NCI-H2227 (cell line): Measurements from ENCODE around the gene RND3.

Experiments used
- DNase-seq: peaks from one replicate; lab custom pipeline; 2025; ENCODE audit not compliant: unreplicated experiment; lab: John Stamatoyannopoulos, UW

Gene RND3

GRCh38 chr2:150494234-150494945, 6.9 kb upstream of the RND3 start:
- DNase-seq, result no peak

DNA sequence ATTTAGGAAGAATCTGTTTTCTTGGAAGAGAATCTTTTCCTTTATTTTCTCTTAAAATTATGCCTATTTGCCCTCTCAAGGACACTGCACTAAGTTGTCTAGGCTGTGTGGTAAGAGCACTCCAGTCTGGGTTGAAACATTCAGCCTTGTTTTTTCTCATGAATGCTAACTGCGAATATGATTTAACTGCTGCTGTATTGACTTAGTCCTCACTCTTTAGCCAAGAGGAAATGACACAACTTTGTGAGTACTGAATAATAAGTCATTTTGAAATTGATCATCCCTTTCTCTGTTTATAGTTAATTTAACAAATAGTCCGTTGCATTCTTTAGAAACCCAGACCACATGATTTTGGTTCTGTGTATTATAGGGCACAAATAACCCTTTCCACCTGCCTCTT, 4.5 kb upstream of the RND3 start:
- DNase-seq, result no peak

DNA sequence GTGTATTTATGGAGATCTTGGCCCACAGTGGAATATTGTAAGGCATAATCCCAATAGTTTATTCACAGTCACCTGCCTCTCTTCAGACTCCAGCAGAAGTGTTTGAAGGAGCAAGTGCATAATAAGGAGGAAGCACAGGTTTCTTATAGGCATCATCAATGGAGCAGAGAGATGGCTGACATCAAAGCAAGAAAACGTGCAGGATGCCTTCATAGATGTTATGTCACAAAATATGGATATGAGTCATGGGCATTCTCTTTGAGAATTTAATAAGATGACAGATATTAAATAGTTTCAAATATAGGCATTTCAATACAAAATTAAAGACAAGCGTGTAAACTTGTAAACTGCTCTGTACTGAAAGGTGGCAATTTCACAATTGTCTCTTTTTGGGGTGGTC, 4.0 kb upstream of the RND3 start:
- DNase-seq, result no peak

DNA sequence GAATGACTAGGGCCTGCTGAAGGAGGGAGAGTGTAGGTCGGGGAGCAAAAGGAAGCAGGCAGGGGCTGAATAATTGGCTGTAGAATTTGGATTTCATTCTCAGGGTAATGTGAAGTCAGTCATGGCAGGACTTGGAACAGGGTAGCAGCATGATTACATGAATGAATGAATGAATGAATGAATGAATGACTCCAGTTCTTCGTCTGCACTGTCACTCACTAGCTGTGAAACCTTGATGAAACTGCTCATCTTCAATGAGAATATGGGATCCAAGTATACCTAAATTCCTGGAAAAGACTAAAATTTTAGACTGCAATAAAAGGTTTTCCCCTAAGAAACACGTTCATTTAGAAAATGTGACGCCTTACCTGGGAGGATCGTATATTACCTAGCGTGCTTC, 3.0 kb upstream of the RND3 start:
- DNase-seq, result no peak

DNA sequence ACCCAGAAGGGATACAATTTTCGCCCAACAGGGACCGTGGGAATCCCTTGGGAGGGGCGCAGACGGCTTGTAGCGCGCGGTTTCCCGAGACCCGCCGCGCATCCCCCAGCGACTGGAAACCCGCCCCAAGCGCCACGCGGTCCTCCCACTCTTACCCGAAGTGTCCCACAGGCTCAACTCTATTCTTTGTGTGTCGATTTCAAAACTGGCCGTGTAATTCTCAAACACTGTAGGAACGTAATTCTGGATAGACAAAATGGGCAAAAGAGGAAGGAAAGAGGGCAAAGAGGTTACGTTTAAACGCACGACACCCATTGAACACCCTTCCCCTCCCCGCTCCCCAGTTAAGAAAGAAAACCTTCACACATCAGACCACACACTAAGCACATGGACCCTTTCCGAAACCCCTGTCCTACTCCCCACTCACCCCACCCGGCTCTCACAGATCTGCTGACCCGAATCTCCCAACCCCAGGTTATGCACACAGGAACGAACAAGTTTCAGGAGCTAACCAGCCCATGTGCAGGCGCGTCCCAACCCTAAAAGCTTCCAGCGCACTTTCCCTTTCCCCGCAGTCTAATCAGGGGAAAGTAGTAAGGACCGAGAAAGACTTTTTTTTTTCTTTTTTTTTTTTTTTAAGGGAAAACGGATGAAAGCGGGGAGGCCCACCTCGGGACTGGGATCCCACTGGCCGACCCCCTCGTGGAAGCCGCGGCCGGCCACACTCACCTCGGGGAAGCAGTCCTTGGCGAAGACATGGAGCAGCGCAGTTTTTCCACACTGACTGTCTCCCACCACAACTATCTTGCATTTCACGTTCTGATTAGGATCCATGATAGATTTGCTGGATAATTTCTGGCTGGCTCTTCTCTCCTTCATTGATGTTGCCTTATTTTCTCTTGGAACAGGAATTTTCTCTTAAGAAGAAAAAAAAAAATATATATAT, 655 bp downstream of the RND3 start:
- peak; percentile 71 for DNase-seq

GRCh38 chr2:150485871-150486538, 1.5 kb downstream of the RND3 start:
- DNase-seq, result peak; percentile 85

DNA sequence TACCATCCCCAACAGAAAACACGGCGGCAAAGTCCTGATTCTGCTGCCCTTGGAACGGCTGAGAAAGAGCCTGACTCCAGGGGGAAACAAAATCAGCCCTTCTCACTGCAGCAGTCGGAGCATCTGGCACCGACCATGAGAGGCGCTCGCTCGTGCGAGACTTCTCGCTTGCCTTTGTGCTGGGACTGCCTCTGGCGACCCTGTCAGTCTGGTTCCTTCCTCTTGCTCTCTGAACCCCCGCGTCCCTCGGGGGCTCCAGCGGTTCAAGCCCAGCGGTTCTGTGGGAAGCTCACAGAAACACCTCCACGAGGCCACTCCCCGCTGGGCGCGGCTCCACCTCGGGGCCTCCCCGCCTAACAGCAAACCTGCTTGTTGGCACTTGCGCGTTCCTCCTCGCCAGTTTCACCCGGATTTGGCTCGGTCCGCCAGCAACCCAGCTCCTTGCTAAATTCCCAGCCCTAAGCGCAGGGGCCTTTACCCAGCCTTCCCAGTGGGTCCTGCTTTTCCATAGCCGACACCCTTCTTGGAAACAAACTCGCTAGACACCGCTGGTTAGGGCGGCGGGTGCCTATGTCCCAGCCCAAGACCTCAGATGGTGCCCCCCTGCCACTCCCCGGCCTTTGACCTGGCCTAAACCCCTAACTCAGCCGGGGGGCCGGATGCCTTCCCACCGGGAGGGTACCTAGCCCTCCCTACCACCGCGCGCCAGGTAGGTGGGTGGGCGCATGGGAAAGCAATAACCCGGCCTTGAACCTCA, 2.2 kb downstream of the RND3 start:
- DNase-seq, result peak; percentile 87

DNA sequence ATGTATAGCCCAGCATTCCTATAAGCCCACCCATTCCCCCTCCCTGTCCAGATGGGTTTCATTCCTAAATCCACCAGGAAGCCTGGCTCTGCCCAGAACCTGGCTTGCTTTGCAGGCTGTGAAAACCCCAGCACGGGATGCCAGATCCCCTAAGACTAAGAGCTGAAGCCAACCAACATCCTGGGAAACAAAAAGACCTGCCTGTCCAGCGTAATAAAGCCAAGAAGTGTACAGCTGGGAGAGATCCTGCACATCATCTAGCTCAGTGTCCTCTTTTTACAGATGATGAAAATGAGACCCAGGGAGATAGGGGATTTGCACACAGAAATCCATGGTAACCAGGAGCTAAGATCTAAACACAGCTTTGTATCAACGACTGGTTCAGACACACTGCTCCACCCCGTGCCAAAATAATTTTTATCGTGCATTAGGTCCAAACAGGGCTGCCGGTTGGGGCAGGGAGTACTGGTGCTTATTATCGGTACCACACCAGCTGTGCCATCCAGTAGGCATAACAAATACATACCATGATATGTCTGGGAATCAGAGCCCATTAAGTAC, 2.9 kb downstream of the RND3 start:
- DNase-seq, result peak; percentile 34

DNA sequence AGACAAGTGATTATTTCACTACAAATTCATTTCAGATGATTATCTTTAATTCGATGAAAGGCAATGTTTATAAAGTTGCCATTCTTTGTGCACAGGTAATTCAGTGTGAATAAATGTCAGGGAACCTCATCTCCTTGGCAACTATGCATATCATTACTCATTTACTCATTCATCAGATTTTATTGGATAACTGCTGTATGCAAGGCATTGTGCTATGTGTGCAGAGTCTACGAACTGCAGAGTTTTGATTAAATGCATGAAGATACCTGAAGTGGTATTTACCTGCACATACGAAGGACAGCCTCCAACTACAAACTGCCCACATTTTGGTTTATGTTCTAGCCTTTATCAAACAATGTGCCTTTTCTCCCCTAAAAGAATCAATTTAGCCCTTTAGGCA, 3.5 kb downstream of the RND3 start:
- no peak for DNase-seq

GRCh38 chr2:150483532-150483931, 3.9 kb downstream of the RND3 start:
- no peak for DNase-seq

DNA sequence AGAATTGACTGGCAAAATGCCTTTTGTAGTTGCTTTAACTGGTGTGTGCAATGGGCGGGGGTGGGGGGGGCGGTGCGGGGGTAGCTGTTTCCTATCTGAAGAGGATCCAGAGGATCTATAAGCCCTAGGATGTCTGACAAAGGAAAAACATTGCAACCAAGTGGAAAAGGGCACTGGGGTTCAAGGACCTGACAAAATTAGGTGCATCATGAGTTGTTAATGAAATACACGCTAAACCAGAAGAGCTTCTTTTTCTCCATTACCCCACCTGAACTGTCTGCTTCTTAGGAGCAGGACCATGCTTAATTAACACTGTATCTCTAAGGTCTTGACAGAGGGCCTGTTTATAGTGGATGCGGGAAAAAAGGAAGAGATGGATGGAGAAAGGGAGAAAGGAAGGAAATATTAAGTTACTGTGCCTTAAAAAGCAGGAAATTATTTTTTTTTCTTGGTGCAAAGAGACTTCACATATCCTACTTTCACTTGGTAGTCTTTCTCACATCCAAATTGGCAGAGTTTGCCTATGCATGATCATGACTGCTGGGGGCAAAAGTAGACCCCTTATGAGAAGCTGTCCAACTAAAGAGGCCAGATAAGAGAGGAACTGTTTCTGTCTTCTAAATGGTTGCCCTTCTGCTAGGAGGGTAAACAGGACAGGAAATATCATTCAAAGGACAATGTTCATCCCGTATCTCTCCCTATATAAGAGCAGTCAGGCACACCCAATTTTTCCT, 4.6 kb downstream of the RND3 start:
- DNase-seq, result peak; percentile 25

DNA sequence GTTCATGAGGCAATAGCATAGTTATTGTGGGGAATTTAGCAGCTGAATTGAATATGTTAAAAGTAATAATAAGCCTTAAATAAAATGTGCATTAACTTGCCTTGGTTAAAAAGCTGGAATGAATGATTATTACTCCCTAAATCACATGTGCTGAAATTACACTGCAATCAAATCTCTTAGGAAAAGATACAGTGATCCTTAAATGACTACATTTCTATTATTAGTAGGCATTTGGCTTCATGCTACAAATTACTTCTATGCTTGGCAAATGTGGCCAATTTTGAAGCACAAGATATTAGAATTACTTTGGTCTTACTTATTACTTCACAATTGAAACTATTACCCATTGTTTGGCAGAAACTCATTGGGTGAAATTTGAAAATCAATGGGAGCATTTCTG, 5.4 kb downstream of the RND3 start:
- no peak for DNase-seq

DNA sequence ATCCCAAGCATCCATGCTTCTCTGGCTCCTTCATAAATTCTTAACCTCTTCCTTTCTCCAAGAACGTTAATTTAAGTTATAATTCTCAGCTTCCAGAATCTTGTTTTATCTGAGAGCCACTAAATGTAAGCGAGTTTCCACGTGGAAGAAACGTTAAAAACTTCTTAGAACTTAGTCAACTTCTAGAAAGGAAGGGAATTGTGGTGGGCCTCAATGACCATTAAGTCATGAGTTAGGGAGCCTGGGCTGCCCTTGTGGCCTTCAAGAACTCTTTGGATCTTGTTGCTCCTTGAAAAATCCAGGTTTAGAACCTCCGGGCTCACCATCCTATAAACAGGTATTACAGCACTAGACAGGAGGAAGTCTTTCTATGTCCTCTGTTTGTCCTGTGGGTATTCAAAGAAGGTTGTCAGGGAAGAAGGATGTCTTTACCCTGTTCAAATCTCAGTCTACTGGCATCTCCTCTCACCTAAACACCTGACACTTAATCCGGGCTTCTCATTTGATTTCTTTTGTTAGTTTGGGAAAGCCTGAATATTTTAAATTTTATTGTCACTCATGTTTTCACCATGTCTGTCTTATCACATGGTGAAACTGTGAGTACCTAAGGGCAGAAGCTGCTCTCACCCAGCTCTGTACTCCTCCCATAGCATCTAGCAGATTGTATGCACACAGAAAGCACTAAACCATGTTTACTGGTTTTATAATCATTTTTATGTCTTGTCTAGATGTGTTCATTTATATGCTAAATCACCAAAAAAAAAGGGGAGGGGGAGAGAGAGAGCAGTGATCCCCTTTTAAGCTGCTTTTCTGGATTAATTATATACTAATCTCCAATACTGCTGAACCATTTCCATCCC, 6.3 kb downstream of the RND3 start:
- no peak for DNase-seq

DNA sequence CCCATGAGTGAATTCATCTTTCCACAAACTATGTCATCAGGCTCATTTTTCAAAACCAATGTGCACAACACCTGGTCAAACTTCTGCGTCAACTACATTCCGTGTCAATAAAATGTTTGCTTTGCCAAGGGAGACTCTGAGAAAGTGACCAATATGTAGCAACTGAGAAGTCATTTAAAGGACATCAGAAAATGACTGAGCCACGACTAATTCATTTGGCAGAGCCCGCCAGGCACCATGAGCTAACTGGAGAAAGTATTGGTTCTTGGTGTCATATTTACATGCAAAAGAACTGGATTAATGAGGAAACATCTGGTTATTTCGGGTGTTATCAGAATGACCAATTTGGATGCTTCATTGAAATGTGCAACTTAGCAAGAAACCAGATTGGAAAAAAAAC, 7.2 kb downstream of the RND3 start:
- DNase-seq, result no peak

- DNase-seq, result no peak
These were observed 8.2 kb downstream of the RND3 start for GRCh38 chr2:150479075-150479915.

DNA sequence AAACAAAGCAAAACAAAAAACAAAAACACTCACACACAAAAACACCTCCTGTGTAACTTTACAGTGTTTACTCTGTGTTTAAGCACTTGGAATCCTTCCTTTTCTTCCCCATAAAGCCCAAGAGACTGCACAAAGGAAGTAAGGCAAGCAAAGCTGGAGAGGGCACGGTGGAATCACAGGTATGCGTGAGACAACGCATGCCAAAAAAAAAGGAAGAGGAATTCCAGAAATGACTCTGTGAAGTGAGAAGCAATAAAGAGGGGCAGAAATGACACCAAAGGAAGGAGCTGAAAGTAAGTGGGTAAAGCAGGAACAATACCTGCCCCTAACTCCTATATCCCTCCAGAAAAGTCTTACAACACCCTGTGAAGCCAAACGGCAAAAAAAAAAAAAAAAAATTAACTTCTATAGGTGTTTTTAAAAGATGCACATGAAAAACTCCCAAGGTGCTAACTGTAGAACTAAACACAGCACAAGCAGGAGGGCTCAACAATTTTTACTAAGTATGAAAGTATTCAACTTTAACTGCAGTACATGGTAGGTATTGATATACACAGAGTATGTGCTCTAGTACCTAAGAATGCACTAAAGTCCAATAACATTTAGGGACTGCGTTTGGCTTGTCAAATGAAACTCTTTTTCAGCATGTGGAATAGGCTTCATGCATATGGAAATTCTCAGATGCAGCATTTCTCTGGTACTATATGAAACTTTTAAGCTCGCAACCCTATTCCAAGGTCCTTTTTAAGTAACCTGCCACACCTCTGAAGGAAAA, 9.1 kb downstream of the RND3 start:
- DNase-seq, result no peak

- no peak for DNase-seq
These were observed 10.1 kb downstream of the RND3 start for GRCh38 chr2:150477347-150477746.
